Measurements from ENCODE around the gene LARGE1. TPM values are rescaled to one million over a fixed set of nuclear protein-coding genes. Genes with fewer than 3 reads are reported as not detected.

LARGE1 gene
- polyA plus RNA-seq, 1 experiment = 8.5 TPM

GRCh38 chr22:33589297-33589696, 331.0 kb downstream of the LARGE1 start:
- no peak for TF ChIP-seq CTCF (IDR thresholded peaks at IDR 0.05; ENCODE audit: insufficient read depth, low read depth, low read length)
- Histone ChIP-seq H3K27me3 (ENCODE audit: control insufficient read depth, insufficient read depth, low read length) (no peaks in the 10 kb centered on the region), H3K36me3 (ENCODE audit: control insufficient read depth, insufficient read depth, low read length) (no peaks in the 10 kb centered on the region), H3K4me3 (ENCODE audit: low read depth, low read length) (no peak overlapping the region)
- POLR2A ChIA-PET = no interaction called here
- no peak for DNase-seq (ENCODE audit: low read depth)
- CTCF ChIA-PET = no interaction called here

- ChIA-PET POLR2A (no interaction called here), CTCF (no interaction called here)
- TF ChIP-seq CTCF (IDR thresholded peaks at IDR 0.05; ENCODE audit: insufficient read depth, low read depth, low read length) = no peak
- Histone ChIP-seq H3K27me3 (ENCODE audit: control insufficient read depth, insufficient read depth, low read length) (no peaks in the 10 kb centered on the region), H3K4me3 (ENCODE audit: low read depth, low read length) (no peak overlapping the region), H3K36me3 (ENCODE audit: control insufficient read depth, insufficient read depth, low read length) (no peaks in the 10 kb centered on the region)
- DNase-seq (ENCODE audit: low read depth) = no peak
Measured at GRCh38 chr22:33588860-33589259, 331.4 kb downstream of the LARGE1 start.

- CTCF ChIA-PET = interaction anchor here (2.4 to 3.7 kb wide), 2 partner anchors 65 to 282 kb away, joined by 10 to 22 read pairs; no protein-coding TSS in a partner anchor
- POLR2A ChIA-PET = no interaction called here
Measured at GRCh38 chr22:33584152-33584551, 336.1 kb downstream of the LARGE1 start.

DNA sequence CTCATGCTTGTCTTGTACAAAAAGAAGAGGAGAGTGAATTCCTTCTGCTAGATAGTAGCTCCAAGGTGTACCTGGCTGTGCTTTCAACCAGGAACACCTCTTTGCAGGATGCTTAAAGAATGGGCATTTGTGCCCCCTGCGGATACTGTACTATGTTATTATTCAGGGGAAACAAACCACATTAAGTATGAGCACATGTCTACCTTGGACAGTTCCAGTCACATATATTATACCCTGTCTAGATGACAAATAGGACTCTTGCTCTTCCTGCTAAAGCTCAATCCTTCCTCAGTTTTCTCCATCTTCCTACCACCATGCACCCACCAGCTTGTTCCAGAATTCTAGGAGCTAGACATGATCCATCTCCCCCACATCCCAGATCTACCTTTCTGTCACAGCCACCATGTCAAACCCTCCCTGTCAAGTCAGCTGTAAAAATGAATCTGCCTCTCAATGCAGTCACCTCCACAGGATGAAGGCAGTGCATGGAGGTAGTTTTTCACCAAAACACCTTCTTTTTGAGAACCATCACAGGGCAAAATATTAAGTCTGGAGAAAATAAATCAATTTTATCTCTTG, 337.4 kb downstream of the LARGE1 start:
- ChIA-PET POLR2A (no interaction called here), CTCF (interaction anchor here (1.9 to 3.7 kb wide), 3 partner anchors 64 to 285 kb away, joined by 3 to 22 read pairs (median 10); no protein-coding TSS in a partner anchor)
- no peaks in the 10 kb centered on the region for H3K27me3 ChIP-seq (ENCODE audit: control insufficient read depth, insufficient read depth, low read length)
- H3K36me3 ChIP-seq (ENCODE audit: control insufficient read depth, insufficient read depth, low read length) = no peaks in the 10 kb centered on the region
- no peak for TF ChIP-seq CTCF (IDR thresholded peaks at IDR 0.05; ENCODE audit: insufficient read depth, low read depth, low read length)
- H3K4me3 ChIP-seq (ENCODE audit: low read depth, low read length) = no peak overlapping the region
- no peak for DNase-seq (ENCODE audit: low read depth)

More at GRCh38 chr22:33584152-33584551, 336.1 kb downstream of the LARGE1 start:
- H3K36me3 ChIP-seq (ENCODE audit: control insufficient read depth, insufficient read depth, low read length) = no peaks in the 10 kb centered on the region
- no peak for DNase-seq (ENCODE audit: low read depth)
- TF ChIP-seq CTCF (IDR thresholded peaks at IDR 0.05; ENCODE audit: insufficient read depth, low read depth, low read length) = no peak
- H3K4me3 ChIP-seq (ENCODE audit: low read depth, low read length) = no peak overlapping the region
- H3K27me3 ChIP-seq (ENCODE audit: control insufficient read depth, insufficient read depth, low read length) = no peaks in the 10 kb centered on the region

DNA sequence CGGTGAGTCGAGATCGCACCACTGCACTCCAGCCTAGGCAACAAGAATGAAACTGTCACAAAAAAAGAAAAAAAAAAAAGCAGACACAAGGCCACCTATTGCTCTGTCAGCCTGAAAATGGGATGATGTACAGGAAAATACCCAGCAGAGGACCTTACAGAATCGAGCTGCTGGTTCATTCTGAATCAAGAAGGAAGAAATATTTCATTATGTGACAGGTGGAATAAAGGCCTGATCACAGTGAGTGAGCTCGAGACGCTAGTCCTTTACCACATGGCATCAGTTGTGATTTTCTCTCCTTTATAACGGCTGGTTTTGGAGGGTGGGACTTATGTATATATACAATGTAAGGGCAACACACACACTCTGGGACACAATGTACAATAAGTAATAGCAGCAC, 340.0 kb downstream of the LARGE1 start:
- no peak for DNase-seq (ENCODE audit: low read depth)
- POLR2A ChIA-PET = no interaction called here
- TF ChIP-seq CTCF (IDR thresholded peaks at IDR 0.05; ENCODE audit: insufficient read depth, low read depth, low read length) = no peak
- no peaks in the 10 kb centered on the region for H3K27me3 ChIP-seq (ENCODE audit: control insufficient read depth, insufficient read depth, low read length)
- H3K4me3 ChIP-seq (ENCODE audit: low read depth, low read length) = no peak overlapping the region
- CTCF ChIA-PET = interaction anchor here (0.6 to 4.5 kb wide), 17 partner anchors 10 to 296 kb away, joined by 3 to 42 read pairs (median 4); no protein-coding TSS in a partner anchor
- no peaks in the 10 kb centered on the region for H3K36me3 ChIP-seq (ENCODE audit: control insufficient read depth, insufficient read depth, low read length)

Data from BJ (cell line).